K562 (cell line): ENCODE results near the gene FIBP. TPM values are rescaled to one million over a fixed set of nuclear protein-coding genes. Genes with fewer than 3 reads are reported as not detected.

ENCODE experiments used
- ATAC-seq: fragments of 200-7000 bp; cut with Tn5 transposase; 3 replicates; pipeline ENCODE4 v1.9.1; 2020; ENCODE audit warnings: moderate library complexity
- BruUV-seq: library from RNA; stranded (reverse); fragments of 400-500 nt; replicated peaks from 2 replicates; lab custom pipeline; 2021; lab: Mats Ljungman, UMichigan
- CTCF ChIA-PET: fragments of 300-600 bp; formaldehyde crosslinking; extraction: SDS; loops from one replicate; lab custom pipeline; 2021; ENCODE audit warnings: low intra/inter-chr PET ratio; lab: Yijun Ruan, JAX
- POLR2A ChIA-PET: fragments of 300-600, 350-650 bp; sonication (Branson Sonifier 250); formaldehyde crosslinking; extraction: SDS; loops from one replicate; lab custom pipeline; 2021; ENCODE audit warnings: antibody characterized with exemption, inconsistent platforms; lab: Yijun Ruan, JAX
- DNase-seq, 4 experiments: peaks; one replicate each; pipeline versions ENCODE4 v3.0.0 to v3.0.0-alpha.2; 2011 to 2018; ENCODE audit warnings: low spot score in 3 of 4, mixed read lengths in 3 of 4; ENCODE audit errors: extremely low read depth in 1 of 4
- FAIRE-seq: peaks from 2 replicates; lab custom pipeline; 2011; peaks lifted over from hg19 to GRCh38; lab: Jason Lieb, UNC
- H2AFZ ChIP-seq: 2 replicates; pipeline ENCODE4 v1.6.0; 2011; ENCODE audit warnings: low read depth, low read length, control low read depth, inconsistent platforms
- H3K27ac ChIP-seq: fragments of 200-600 bp; 3 replicates; pipeline ENCODE4 v1.8.0; 2011; ENCODE audit warnings: low read depth, mild to moderate bottlenecking, control low read depth, inconsistent platforms, low read length, moderate library complexity, mixed read lengths; ENCODE audit errors: extremely low read depth
- H3K27me3 ChIP-seq, 2 experiments: fragments of 300-600 bp in 1 of 2; 2 replicates in 1 of 2; 3 replicates in 1 of 2; pipeline versions ENCODE4 v1.6.0 to v1.8.0; 2011; ENCODE audit warnings: inconsistent platforms in 2 of 2, low read length in 2 of 2, mild to moderate bottlenecking in 1 of 2, mixed read lengths in 1 of 2, moderate library complexity in 1 of 2; ENCODE audit not compliant: control insufficient read depth in 2 of 2, insufficient read depth in 2 of 2
- H3K36me3 ChIP-seq: fragments of 300-600 bp; 3 replicates; pipeline ENCODE4 v1.8.0; 2011; ENCODE audit warnings: mild to moderate bottlenecking, low read length, inconsistent platforms; ENCODE audit not compliant: control insufficient read depth, insufficient read depth
- H3K4me1 ChIP-seq, 2 experiments: fragments of 200-600 bp in 1 of 2; replicated peaks in 1 of 2; 2 replicates in 1 of 2; 3 replicates in 1 of 2; pipeline versions ENCODE4 v1.5.1 to v1.8.0; 2011; ENCODE audit warnings: inconsistent platforms in 2 of 2, low read length in 2 of 2, mild to moderate bottlenecking in 1 of 2, mixed read lengths in 1 of 2, moderate library complexity in 1 of 2; ENCODE audit not compliant: control insufficient read depth in 2 of 2, insufficient read depth in 2 of 2
- H3K4me2 ChIP-seq: 2 replicates; pipeline ENCODE4 v1.6.1; 2011; ENCODE audit warnings: low read length, control low read depth, inconsistent platforms, mixed read lengths; ENCODE audit not compliant: insufficient read depth
- H3K4me3 ChIP-seq: fragments of 200-600 bp; sonication (generic), shearing (Covaris generic); 2 replicates; pipeline ENCODE4 v1.5.1; 2016; ENCODE audit warnings: control low read depth, inconsistent platforms
- H3K79me2 ChIP-seq: fragments of 200-600 bp; 3 replicates; pipeline ENCODE4 v1.8.0; 2011; ENCODE audit warnings: low read length, inconsistent platforms; ENCODE audit not compliant: control insufficient read depth, insufficient read depth
- H3K9ac ChIP-seq, 2 experiments: 2 replicates each; pipeline versions ENCODE4 v1.6.0 to v1.6.1; 2011; ENCODE audit warnings: low read depth in 2 of 2, low read length in 2 of 2, control low read depth in 1 of 2, inconsistent platforms in 1 of 2, mild to moderate bottlenecking in 1 of 2, mixed read lengths in 1 of 2; ENCODE audit not compliant: insufficient read depth in 1 of 2
- H3K9me1 ChIP-seq: one replicate; pipeline ENCODE4 v1.6.0; 2011; ENCODE audit warnings: inconsistent platforms, mild to moderate bottlenecking, low read length, moderate library complexity; ENCODE audit not compliant: control insufficient read depth, insufficient read depth
- H3K9me3 ChIP-seq: replicated peaks from 2 replicates; pipeline ENCODE4 v1.5.1; 2011; ENCODE audit warnings: low read depth, low read length, inconsistent platforms; ENCODE audit not compliant: control insufficient read depth, insufficient read depth
- H4K20me1 ChIP-seq: replicated peaks from 2 replicates; pipeline ENCODE4 v1.6.1; 2011; ENCODE audit warnings: low read length, inconsistent platforms, mixed read lengths; ENCODE audit not compliant: control insufficient read depth, insufficient read depth
- ATF3 ChIP-seq, 2 experiments: fragments of 450-650 bp in 1 of 2; sonication (generic) in 1 of 2; formaldehyde crosslinking in 1 of 2; IDR thresholded peaks in 1 of 2; conservative IDR thresholded peaks in 1 of 2; 2 replicates each; pipeline versions ENCODE4 v1.6.1 to v1.8.1; 2016 to 2023; ENCODE audit warnings: mild to moderate bottlenecking in 2 of 2, moderate library complexity in 2 of 2, inconsistent platforms in 1 of 2, missing genetic modification reagents in 1 of 2
- BCL6 ChIP-seq: fragments of 250-450 bp; sonication (Bioruptor Pico); IDR thresholded peaks from 2 replicates; pipeline ENCODE4 v1.4.0; 2020
- CTCFL ChIP-seq: IDR thresholded peaks from 2 replicates; pipeline ENCODE4 v1.6.1; 2011; ENCODE audit warnings: borderline replicate concordance, low read depth, mild to moderate bottlenecking, moderate library complexity, low read length; ENCODE audit not compliant: insufficient read depth, poor library complexity, severe bottlenecking
- FOXA3 ChIP-seq, 2 experiments: fragments of 450-650 bp in 1 of 2; sonication (generic) in 1 of 2; formaldehyde crosslinking; IDR thresholded peaks in 1 of 2; conservative IDR thresholded peaks in 1 of 2; 2 replicates each; pipeline versions ENCODE4 v1.4.0 to v1.8.0; 2020 to 2022; ENCODE audit warnings: mild to moderate bottlenecking in 2 of 2, missing genetic modification reagents in 1 of 2
- HDGF ChIP-seq: fragments of 450-650 bp; IDR thresholded peaks from 2 replicates; pipeline ENCODE4 v1.6.1; 2016
- SAP30 ChIP-seq: fragments of 200-600 bp; sonication (generic); IDR thresholded peaks from 2 replicates; pipeline ENCODE4 v1.6.1; 2012; ENCODE audit warnings: borderline replicate concordance, low read depth, mild to moderate bottlenecking, moderate library complexity, low read length, control low read depth, inconsistent platforms; ENCODE audit not compliant: insufficient read depth, poor library complexity, severe bottlenecking
- TBP ChIP-seq: optimal IDR thresholded peaks from 2 replicates; pipeline ENCODE3; 2011; ENCODE audit warnings: low read depth, low read length, improper control_type of control experiment
- ZNF165 ChIP-seq: fragments of 250-450 bp; sonication (Bioruptor Pico); IDR thresholded peaks from 2 replicates; pipeline ENCODE4 v1.4.0; 2020; ENCODE audit warnings: borderline replicate concordance
- ZNF212 ChIP-seq: fragments of 450-650 bp; formaldehyde crosslinking; IDR thresholded peaks from 2 replicates; pipeline ENCODE4 v1.4.0; 2020; ENCODE audit warnings: mild to moderate bottlenecking
- WGBS: fragments of 100-300 bp; shearing (Covaris generic); methylation state at CpG from one replicate; pipeline ENCODE4 v1.1.6; 2016; ENCODE audit warnings: low coverage, mixed read lengths; ENCODE audit not compliant: insufficient coverage; ENCODE audit errors: missing lambda C conversion rate; 5-methylcytosine and 5-hydroxymethylcytosine counted together
- in situ Hi-C: fragments of 300-500 bp; cut with MboI; formaldehyde crosslinking; loops from 4 replicates; pipeline ENCODE4 v1.15.0; 2018; ENCODE audit warnings: inconsistent platforms, mixed read lengths
- intact Hi-C: fragments of 100-400 bp; cut with micrococcal nuclease; formaldehyde crosslinking; loops from 2 replicates; pipeline ENCODE4 v1.14.2; 2022
- polyA plus RNA-seq, 8 experiments: library from polyadenylated mRNA; depleted of rRNA in 4 of 8; stranded (reverse) in 5 of 8; unstranded in 3 of 8; fragments of >200 nt; fragmentation: Nextera tagmentation in 2 of 8; fragmentation: Illumina TruSeq in 1 of 8; extraction: Ambion mirVana in 2 of 8; extraction: Trizol in 1 of 8; gene quantifications; 2 replicates each; pipeline versions ENCODE4 v1.2.1 to v1.2.3, GENCODE V29; 2011 to 2014; ENCODE audit warnings: inconsistent platforms in 1 of 8, missing spikeins in 1 of 8
- total RNA-seq, 7 experiments: library from RNA; depleted of rRNA in 6 of 7; stranded (reverse); fragments of >200 nt in 6 of 7; fragmentation: Illumina TruSeq in 2 of 7; extraction: Trizol in 2 of 7; gene quantifications; 2 replicates each; pipeline versions ENCODE4 v1.2.1 to v1.2.3, GENCODE V29; 2011 to 2021; ENCODE audit warnings: low replicate concordance in 1 of 7
- TF ChIP-seq, protein P1 (sequence below): fragments of 450-650 bp; IDR thresholded peaks from 2 replicates; pipeline ENCODE4 v1.7.1; 2018; ENCODE audit warnings: mild to moderate bottlenecking, low read depth; ENCODE audit not compliant: partially characterized antibody

The FIBP gene
- total and polyA plus RNA-seq, 9 of the 15 experiments (the other 6 are each of a cell fraction or from before 2014, with no cell fraction given): 41.2 to 79.2 (median 48.6) TPM

- peak overlapping the region; percentile 83 for H2AFZ ChIP-seq
- intact Hi-C loops: loop anchor here (2.0 kb wide), 1 partner anchor 23 kb away; the partner anchor contains the start of gene FIBP
- H3K9ac ChIP-seq: peak overlapping the region; percentile 61 to 78
- 15% methylated on average over 13 of the region's 14 CpGs for WGBS
- no peak overlapping the region for H3K4me3 ChIP-seq
- ChIA-PET POLR2A (interaction anchor here (0.6 to 6.0 kb wide), 9 partner anchors 9 to 339 kb away, joined by 3 to 73 read pairs (median 3); partner anchors contain the start of genes CCDC85B, FOSL1 and MUS81), CTCF (interaction anchor here (0.8 to 1.2 kb wide), 3 partner anchors 23 to 28 kb away, joined by 3 to 5 read pairs (median 3); no protein-coding TSS in a partner anchor)
- H3K36me3 ChIP-seq: peaks cover 2% of the 10 kb centered on the region; the same call in 1 of the 3 replicates
- FAIRE-seq (no peak), ATAC-seq (peak; percentile 63), DNase-seq (peak; percentile 33 to 77 (median 48))
- in situ Hi-C loops: no loop called here
- peak overlapping the region; percentile 54; the same call in 2 of the 3 replicates for H3K27ac ChIP-seq
- H3K4me1 ChIP-seq: peaks cover 41 to 42% of the 10 kb centered on the region in 2 experiments
- 0 out of 3 replicates have a peak, but pooled peaks cover 2% of the 10 kb centered on the region for H3K79me2 ChIP-seq
- no peaks in the 10 kb centered on the region for H4K20me1 ChIP-seq
- BruUV-seq: no TSS peak
- no peaks in the 10 kb centered on the region for H3K9me1 ChIP-seq
- H3K9me3 ChIP-seq: no peaks in the 10 kb centered on the region
- H3K4me2 ChIP-seq: 0 out of 2 replicates have a peak overlapping the region, but pooled peaks have one; percentile 9
- no peaks in the 10 kb centered on the region for H3K27me3 ChIP-seq
- TF ChIP-seq, protein P1, sequence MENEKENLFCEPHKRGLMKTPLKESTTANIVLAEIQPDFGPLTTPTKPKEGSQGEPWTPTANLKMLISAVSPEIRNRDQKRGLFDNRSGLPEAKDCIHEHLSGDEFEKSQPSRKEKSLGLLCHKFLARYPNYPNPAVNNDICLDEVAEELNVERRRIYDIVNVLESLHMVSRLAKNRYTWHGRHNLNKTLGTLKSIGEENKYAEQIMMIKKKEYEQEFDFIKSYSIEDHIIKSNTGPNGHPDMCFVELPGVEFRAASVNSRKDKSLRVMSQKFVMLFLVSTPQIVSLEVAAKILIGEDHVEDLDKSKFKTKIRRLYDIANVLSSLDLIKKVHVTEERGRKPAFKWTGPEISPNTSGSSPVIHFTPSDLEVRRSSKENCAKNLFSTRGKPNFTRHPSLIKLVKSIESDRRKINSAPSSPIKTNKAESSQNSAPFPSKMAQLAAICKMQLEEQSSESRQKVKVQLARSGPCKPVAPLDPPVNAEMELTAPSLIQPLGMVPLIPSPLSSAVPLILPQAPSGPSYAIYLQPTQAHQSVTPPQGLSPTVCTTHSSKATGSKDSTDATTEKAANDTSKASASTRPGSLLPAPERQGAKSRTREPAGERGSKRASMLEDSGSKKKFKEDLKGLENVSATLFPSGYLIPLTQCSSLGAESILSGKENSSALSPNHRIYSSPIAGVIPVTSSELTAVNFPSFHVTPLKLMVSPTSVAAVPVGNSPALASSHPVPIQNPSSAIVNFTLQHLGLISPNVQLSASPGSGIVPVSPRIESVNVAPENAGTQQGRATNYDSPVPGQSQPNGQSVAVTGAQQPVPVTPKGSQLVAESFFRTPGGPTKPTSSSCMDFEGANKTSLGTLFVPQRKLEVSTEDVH: peak; percentile 99
- no peak for TF ChIP-seq ZNF165 (CRISPR knock-in tag)
- TF ChIP-seq ZNF212 (CRISPR knock-in tag): no peak
- 0 out of 4 replicates have a peak, but pooled peaks of 1 of the 2 experiments have one; percentile 38 for TF ChIP-seq FOXA3 (CRISPR knock-in tag; conservative IDR thresholded peaks at IDR 0.05 in 1 of 2, IDR thresholded peaks at IDR 0.05 in 1 of 2)
- no peak for TF ChIP-seq TBP
- no peak for TF ChIP-seq HDGF
- peak; percentile 42 for TF ChIP-seq SAP30
- TF ChIP-seq CTCFL: peak; percentile 31
- no peak for TF ChIP-seq BCL6 (CRISPR knock-in tag)
- 0 out of 2 replicates have a peak, but pooled peaks have one; percentile 12 for TF ChIP-seq ATF3 (IDR thresholded peaks at IDR 0.05)
- no peak for TF ChIP-seq ATF3 (CRISPR knock-in tag; conservative IDR thresholded peaks at IDR 0.05)
Measured at GRCh38 chr11:65911682-65912568, 23.7 kb upstream of the FIBP start.
